Lower leg skin (tissue), 4 donors: Measurements from ENCODE around the gene SCTR. TPM values are rescaled to one million over a fixed set of nuclear protein-coding genes. Genes with fewer than 3 reads are reported as not detected.

Experiments used
- DNase-seq, 2 donors: peaks; one replicate each; pipeline ENCODE4 v3.0.0-alpha.2; 2019; ENCODE audit warnings: low spot score in 2 of 2
- H3K4me3 ChIP-seq: fragments of 200-600 bp; sonication (generic); 2 replicates; pipeline ENCODE4 v1.5.1; 2017; ENCODE audit warnings: mild to moderate bottlenecking, low read depth; ENCODE audit not compliant: poor library complexity, severe bottlenecking
- POLR2A ChIP-seq, 2 donors: fragments of 450-650 bp; IDR thresholded peaks; one replicate each; pipeline ENCODE4 v1.6.1; 2016 to 2017; ENCODE audit warnings: antibody characterized with exemption in 2 of 2, mild to moderate bottlenecking in 1 of 2, moderate library complexity in 1 of 2
- WGBS, 2 donors: methylation state at CpG; one replicate each; pipeline ENCODE4 v1.1.5; 2018; 5-methylcytosine and 5-hydroxymethylcytosine counted together
- intact Hi-C: fragments of 100-400 bp; cut with DNase I; formaldehyde crosslinking; loops from one replicate; pipeline ENCODE4 v1.15.0; 2023; ENCODE audit warnings: low total_unique reads
- total RNA-seq, 4 donors: library from RNA; depleted of rRNA; stranded (reverse); fragments of >200 nt; gene quantifications; one replicate each; pipeline ENCODE4 v1.1.0, GENCODE V29; 2016
- TF ChIP-seq, protein P1 (sequence below), 3 donors: fragments of 450-650 bp; IDR thresholded peaks; one replicate each; pipeline ENCODE4 v1.5.1; 2016; ENCODE audit warnings: antibody characterized with exemption in 3 of 3, mild to moderate bottlenecking in 3 of 3, moderate library complexity in 2 of 3

SCTR gene
- total RNA-seq, 4 donors from 2014 or later, result not detected

DNA sequence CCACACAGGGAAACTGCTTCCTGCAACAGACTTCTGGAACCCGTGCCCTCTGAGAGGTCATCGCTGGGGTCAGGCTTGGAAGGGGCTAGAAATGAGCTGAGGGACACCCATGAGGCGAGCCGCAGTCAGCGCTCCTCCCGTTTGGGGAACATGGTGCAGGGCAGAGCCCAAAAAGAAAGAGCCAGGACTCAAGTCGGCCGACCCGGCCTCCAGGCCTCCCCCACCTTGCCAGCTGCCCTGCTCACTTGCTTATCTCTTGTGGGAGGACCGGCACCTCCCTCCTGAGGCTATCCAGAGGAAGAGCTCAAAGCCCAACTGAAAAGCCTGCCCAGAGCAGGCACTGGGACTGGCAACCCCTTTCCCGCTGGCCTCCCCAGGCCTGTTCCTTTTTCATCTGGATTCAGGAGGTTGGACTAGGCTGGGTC is 43.6 kb downstream of the SCTR start:
- peak; percentile 9 to 67 for DNase-seq

DNA sequence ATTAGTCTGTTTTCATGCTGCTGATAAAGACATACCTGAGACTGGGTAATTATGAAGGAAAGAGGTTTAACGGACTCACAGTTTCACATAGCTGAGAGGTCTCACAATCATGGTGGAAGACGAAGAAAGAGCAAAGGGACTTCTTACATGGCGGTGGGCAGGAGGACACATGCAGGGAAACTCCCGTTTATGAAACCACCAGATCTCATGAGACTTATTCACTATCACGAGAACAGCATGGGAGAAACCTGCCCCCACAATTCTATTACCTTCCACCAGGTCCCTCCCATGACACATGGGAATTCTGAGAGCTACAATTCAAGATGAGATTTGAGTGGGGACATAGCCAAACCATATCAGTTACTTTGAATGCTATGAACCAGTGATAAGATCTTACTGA is 44.1 kb downstream of the SCTR start:
- H3K4me3 ChIP-seq, result no peak overlapping the region
- TF ChIP-seq POLR2A (IDR thresholded peaks at IDR 0.05), result no peak
- TF ChIP-seq, protein P1, sequence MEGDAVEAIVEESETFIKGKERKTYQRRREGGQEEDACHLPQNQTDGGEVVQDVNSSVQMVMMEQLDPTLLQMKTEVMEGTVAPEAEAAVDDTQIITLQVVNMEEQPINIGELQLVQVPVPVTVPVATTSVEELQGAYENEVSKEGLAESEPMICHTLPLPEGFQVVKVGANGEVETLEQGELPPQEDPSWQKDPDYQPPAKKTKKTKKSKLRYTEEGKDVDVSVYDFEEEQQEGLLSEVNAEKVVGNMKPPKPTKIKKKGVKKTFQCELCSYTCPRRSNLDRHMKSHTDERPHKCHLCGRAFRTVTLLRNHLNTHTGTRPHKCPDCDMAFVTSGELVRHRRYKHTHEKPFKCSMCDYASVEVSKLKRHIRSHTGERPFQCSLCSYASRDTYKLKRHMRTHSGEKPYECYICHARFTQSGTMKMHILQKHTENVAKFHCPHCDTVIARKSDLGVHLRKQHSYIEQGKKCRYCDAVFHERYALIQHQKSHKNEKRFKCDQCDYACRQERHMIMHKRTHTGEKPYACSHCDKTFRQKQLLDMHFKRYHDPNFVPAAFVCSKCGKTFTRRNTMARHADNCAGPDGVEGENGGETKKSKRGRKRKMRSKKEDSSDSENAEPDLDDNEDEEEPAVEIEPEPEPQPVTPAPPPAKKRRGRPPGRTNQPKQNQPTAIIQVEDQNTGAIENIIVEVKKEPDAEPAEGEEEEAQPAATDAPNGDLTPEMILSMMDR (IDR thresholded peaks at IDR 0.05), result no peak
- 84 to 93% methylated on average over 5 of the region's 5 CpGs for WGBS, 2 donors
- peak in 1 of 2 donors; percentile 3 for DNase-seq
- intact Hi-C loops, result no loop called here

More for the DNA sequence above, 43.6 kb downstream of the SCTR start:
- TF ChIP-seq, protein P1 (IDR thresholded peaks at IDR 0.05), result no peak
- TF ChIP-seq POLR2A (IDR thresholded peaks at IDR 0.05), result no peak
- H3K4me3 ChIP-seq, result no peak overlapping the region
- intact Hi-C loops, result no loop called here
- 86 to 91% methylated on average over 8 to 11 of the region's 11 CpGs for WGBS, 2 donors

DNA sequence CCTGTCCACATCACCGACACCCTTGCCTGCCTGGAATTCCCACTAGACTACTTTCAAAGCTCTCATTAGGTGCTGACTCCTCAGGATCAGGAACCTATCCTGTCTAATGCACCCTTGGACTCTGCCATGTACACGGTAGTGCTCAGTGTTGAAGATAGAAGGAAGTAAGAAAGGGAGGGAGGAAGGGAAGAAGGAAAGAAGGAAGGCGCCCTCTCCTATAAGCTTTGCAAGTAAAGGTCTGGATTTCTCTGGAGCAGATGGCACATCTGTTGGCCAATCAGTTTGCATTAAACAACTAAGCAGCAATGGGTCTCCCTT is 45.3 kb downstream of the SCTR start:
- intact Hi-C loops, result loop anchor here (10.0 kb wide), 1 partner anchor 464 kb away; no protein-coding TSS in a partner anchor

DNA sequence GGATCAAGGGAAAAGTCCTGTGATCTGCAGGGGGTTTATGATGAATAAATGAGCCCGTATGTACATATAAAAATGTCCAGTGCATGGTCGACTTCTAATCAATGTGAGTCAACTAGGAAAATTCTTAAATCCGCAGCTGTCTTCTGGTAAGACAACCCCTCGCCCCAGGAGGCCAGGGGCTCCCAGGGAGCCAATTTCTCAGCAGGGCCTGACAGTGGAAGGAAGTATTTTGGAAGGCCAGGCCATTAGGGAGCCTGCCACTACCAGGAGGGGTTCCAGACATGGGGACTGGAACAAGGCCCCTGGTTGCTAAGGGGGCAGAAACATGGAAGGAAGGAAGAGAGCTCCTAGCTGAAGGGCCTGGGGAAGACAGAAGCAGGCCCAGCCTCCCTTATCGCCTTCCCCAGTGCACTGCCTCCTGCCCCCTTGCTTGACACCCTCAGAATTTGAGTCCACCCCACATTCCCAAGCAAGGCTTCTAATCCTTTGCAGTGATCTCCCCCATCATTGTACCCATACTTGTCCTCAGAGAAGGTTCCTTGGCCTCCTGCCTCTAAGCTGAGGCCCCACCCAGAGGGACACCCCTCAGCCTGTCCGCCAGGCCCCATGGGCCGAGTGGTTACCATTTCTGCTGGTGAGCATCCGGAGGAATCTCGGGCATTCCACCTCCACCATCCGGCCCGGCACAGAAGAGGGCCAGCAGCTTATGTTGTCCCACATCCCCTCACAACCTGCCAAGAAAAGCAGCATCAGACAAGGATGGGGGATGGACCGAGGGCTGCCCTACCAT is 45.9 kb downstream of the SCTR start:
- no peak overlapping the region for H3K4me3 ChIP-seq
- intact Hi-C loops, result loop anchor here (10.0 kb wide), 1 partner anchor 464 kb away; no protein-coding TSS in a partner anchor
- DNase-seq, result peak; percentile 8 to 72
- WGBS, 2 donors, result 89 to 90% methylated on average over 12 of the region's 12 CpGs
- TF ChIP-seq, protein P1 (IDR thresholded peaks at IDR 0.05), result no peak
- no peak for TF ChIP-seq POLR2A (IDR thresholded peaks at IDR 0.05)

More for the DNA sequence above, 45.3 kb downstream of the SCTR start:
- no peak for DNase-seq
- no peak overlapping the region for H3K4me3 ChIP-seq
- TF ChIP-seq POLR2A (IDR thresholded peaks at IDR 0.05), result no peak
- TF ChIP-seq, protein P1 (IDR thresholded peaks at IDR 0.05), result no peak
- WGBS, 2 donors, result 93 to 98% methylated on average over 3 of the region's 3 CpGs

DNA sequence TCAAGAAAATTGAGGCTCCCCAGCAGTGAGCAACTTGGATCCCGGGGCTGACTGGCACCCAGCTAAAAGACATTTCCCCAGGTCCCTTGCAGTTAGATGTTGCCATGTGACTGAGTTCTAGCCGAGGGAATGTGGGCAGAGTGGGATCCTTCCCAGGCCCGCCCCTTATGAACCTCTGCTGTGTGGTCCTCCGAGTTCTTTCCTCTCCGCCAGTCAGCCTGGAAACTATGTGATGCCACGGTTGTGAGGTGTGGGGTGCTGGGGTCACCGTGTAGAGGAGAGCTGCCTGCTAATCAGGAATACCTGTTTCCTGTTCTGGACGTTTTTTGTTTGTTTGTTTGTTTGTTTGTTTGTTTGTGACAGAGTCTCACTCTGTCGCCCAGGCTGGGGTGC is 47.2 kb downstream of the SCTR start:
- WGBS, 2 donors, result 74 to 75% methylated on average over 9 of the region's 9 CpGs
- no peak overlapping the region for H3K4me3 ChIP-seq
- TF ChIP-seq POLR2A (IDR thresholded peaks at IDR 0.05), result no peak
- TF ChIP-seq, protein P1 (IDR thresholded peaks at IDR 0.05), result no peak
- peak in 1 of 2 donors; percentile 50 for DNase-seq
- intact Hi-C loops, result loop anchor here (2.0 to 10.0 kb wide), 2 partner anchors 72 to 462 kb away; no protein-coding TSS in a partner anchor
